ENCODE measurements around the gene IFI16.
"Not testable (repeated sequence)": the region's sequence is repeated elsewhere in the genome, so short reads cannot be mapped to it uniquely, and the experiment has no call there.

IFI16 gene

DNA sequence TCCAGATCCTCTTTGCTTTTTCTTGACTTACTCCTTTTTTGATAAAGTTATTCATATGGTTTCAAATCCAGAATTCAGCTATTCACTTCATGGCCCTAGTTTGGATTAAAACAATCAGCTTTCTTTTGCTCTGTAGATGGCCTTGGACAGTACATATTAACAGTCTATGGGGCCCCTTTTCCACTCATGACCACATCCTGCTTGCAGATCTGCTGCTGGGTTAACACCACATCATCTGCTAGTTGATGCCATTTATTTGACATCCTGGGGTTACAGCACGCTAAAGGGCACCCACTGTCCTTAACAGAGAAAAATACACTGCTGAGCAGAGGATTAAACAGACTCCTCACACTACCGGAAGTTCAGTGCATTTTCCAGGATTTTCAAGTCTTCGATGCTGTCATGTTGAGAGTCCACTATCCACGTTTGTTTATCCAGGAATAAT, 941 bp upstream of the IFI16 start:
- no peak for DNase-seq (ENCODE audit: low read depth)

DNA sequence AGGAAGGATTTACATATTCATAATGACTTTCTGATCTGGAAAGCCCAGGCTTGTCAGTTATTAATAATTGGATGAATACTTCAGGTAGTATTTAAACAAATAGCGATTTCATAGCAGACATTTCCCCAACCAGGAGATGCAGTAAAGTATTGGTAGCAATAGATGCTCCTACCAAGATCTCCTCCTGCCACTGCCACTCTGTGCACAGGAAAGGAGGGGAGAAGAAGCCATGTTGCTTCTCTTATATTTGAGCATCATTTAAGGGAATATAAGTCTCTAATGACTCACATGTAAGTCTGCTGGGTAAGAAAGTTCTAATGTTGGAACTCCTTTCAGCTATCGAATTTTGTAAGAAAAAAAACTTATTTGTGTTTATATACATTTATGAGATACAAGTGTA, 420 bp upstream of the IFI16 start:
- DNase-seq (ENCODE audit: low read depth) = no peak

- no peak for DNase-seq (ENCODE audit: low read depth)
Observed at GRCh38 chr1:159010391-159010790, 684 bp downstream of the IFI16 start.

DNA sequence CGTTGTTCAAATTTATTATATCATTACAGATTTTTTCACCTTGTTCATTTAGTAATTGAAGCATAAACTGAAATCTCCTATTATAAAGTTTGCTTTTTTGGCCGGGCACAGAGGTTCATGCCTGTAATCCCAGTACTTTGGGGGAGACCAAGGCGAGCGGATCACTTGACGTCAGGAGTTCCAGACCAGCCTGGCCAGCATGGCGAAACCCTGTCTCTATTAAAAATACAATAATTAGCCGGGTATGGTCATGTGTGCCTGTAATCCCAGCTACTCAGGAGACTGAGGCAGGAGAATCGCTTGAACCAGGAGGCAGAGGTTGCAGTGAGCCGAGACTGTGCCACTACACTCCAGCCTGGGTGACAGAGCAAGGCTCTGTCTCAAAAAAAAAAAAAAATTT, 1.3 kb downstream of the IFI16 start:
- DNase-seq (ENCODE audit: low read depth) = not testable (repeated sequence)

DNA sequence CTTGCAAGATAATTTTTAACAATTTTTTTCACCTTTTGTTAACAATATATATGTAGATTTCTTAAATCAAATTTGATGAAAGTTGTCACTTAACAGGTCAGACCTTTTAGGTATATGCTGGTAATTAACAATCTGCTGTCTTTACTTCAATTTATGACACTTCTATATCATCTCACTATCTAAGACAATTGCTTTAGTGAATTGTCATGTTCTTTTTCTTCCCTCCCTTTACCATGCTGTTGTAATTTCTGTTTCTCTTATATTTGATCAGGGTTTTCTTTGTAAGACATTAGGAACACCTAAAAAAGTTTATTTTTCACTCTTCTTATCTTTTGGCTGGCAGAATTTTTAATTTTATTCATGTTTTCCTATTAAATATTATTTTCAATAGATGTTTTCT, 2.0 kb downstream of the IFI16 start:
- no peak for DNase-seq (ENCODE audit: low read depth)

GRCh38 chr1:159012495-159012894, 2.8 kb downstream of the IFI16 start:
- DNase-seq (ENCODE audit: low read depth) = no peak

DNA sequence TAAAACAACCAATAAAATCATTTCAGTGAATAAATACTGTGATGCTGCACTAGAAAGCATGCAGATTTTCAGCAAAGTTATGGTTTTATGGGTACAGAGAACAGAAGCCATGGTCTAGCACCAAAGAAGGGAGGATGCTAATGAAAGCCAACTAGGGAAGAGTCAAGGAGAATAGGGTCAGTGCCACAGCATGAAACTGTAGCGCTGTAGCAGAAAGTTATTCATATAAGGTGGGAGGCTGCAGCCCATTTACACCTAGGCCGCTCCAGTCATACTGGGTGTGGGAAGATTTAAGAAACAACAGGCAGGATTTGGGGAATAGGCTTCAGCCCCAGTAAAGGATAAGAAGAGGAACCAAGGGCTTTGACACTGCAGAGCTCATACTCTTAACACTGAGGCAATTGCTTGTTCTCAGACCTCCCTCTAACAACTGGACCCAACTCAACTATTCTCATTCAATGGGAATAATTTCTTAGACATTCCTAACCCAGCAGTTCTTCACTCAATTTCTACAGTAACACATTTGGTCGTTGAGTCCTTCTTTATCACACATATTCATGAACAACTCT, 4.4 kb downstream of the IFI16 start:
- no peak for DNase-seq (ENCODE audit: low read depth)

- no peak for DNase-seq (ENCODE audit: low read depth)
Observed at GRCh38 chr1:159014851-159015250, 5.1 kb downstream of the IFI16 start.

DNA sequence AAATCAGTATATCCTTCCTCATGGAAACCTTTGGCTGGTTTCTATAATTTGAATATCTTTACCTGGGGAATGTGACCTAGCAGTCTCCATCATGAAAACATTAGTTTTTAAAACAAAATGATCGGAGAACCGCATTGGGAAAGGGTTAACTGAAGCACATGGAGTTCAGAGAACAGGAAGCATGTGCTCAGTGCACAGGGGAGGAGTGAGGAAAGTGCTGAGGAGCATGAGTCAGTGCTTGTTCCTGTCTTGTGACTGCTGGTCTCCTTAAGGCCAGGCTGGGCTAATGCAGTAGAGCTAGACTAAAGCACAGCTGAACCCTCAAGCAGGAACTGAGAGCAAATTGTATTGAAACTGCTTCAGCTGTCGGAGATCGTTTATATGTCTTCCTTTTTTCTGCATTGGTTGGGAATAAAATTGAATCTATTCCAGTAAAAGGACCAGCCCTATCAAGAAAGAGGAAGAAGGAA, 5.8 kb downstream of the IFI16 start:
- peak; percentile 52 for DNase-seq (ENCODE audit: low read depth)

- DNase-seq (ENCODE audit: low read depth) = no peak
Observed at GRCh38 chr1:159023723-159024122, 14.0 kb downstream of the IFI16 start.

DNA sequence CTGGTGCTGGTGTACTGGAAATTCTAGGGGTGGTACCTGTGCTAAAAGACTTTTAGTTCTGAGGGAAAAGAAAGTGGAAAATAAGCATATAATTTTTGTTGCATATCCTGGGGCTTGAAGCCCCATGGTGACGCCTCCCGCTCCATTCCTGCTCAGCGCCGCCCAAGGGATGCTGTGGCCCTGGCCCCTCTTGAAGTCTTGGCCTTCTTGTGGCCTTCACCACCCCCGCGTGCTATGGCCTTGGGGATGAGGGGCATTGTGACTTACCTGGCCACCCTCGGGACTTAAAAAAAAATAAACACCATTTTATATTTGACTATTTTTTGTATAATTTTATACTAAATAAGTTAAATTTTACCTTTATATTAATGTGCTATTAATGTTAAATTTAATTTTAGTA, 15.3 kb downstream of the IFI16 start:
- DNase-seq (ENCODE audit: low read depth) = no peak

GRCh38 chr1:159026841-159027240, 17.1 kb downstream of the IFI16 start:
- not testable (repeated sequence) for DNase-seq (ENCODE audit: low read depth)

DNA sequence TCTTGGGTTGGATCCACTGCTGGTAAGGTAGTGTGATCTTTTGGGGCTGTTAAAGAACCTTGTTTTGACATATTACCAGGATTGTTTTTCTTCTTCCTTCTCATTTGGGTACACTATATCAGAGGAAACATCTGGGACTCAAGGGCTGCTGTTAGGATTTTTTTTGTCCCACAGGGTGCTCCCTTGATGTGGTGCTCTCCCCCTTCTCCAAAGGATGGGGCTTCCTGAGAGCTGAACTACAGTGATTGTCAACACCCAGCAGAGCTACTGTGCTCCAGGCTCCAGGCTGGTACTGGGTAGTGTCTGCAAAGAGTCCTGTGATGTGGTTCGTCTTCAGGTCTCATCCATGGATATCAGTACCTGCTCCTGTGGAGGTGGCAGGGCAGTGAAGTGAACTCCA, 20.6 kb downstream of the IFI16 start:
- DNase-seq (ENCODE audit: low read depth) = no peak

DNA sequence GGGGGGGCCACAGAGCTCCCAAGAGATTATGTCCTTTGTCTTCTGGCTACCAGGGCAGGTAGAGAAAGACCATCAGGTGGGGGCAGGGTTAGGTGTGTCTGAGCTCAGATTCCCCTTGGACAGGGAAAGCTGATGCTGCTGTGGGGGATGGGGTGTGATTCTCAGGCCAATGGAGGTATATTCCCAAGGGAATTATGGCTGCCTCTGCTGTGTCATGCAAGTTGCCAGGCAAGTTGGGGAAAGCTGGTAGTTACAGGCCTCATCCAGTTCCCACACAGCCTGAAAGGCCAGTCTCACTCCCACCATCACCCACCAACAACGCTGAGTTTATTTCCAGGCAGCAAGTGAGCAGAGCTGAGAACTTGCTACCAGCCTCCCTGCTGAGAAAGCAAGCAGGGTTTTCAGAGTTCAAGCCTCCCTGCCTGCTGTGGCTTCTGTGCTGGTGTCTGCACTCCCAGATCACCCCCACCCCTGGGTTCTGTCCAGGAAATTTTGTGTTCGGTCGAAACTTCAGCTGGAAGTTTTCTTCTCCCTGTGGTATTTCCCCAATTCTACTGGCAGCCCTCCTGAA, 21.3 kb downstream of the IFI16 start:
- DNase-seq (ENCODE audit: low read depth) = no peak

- no peak for DNase-seq (ENCODE audit: low read depth)
Observed at GRCh38 chr1:159040206-159040605, 30.5 kb downstream of the IFI16 start.

- no peak for DNase-seq (ENCODE audit: low read depth)
Observed at GRCh38 chr1:159040893-159041724, 31.4 kb downstream of the IFI16 start.

DNA sequence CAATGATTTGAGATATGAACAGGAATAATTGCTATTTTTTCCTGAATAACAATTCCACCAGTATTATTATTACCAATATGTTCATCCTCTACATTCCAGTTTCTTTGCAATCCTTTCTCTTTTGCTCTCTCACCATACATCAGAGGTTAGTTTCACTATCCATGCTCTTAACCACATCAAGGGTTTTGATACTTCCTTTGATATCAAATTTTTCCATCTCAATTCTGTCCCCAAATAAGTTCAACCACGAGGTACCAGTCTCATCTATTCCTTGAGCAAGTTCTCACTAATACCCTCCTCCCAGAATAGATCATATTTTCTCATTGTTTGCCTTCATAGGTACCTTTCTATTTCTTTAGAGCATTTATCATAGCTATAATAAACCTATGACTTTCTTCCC, 36.8 kb downstream of the IFI16 start:
- not testable (repeated sequence) for DNase-seq (ENCODE audit: low read depth)

DNA sequence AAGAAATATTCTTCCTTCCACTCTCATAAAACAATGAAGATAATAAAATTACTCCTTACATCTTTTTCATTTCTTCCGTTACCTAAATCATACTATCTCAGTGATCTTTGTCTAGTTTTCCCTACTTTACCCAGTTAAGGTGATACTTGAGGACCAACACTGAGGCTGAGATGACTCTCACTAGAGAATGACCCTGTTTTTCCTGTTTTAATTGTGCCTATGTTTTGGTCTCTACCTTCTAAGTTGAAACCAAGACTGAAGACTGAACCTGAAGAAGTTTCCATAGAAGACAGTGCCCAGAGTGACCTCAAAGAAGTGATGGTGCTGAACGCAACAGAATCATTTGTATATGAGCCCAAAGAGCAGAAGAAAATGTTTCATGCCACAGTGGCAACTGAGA, 41.7 kb downstream of the IFI16 start:
- no peak for DNase-seq (ENCODE audit: low read depth)

- no peak for DNase-seq (ENCODE audit: low read depth)
Observed at GRCh38 chr1:159054427-159054826, 44.7 kb downstream of the IFI16 start.

GRCh38 chr1:159055181-159055641, 45.5 kb downstream of the IFI16 start:
- DNase-seq (ENCODE audit: low read depth) = no peak

DNA sequence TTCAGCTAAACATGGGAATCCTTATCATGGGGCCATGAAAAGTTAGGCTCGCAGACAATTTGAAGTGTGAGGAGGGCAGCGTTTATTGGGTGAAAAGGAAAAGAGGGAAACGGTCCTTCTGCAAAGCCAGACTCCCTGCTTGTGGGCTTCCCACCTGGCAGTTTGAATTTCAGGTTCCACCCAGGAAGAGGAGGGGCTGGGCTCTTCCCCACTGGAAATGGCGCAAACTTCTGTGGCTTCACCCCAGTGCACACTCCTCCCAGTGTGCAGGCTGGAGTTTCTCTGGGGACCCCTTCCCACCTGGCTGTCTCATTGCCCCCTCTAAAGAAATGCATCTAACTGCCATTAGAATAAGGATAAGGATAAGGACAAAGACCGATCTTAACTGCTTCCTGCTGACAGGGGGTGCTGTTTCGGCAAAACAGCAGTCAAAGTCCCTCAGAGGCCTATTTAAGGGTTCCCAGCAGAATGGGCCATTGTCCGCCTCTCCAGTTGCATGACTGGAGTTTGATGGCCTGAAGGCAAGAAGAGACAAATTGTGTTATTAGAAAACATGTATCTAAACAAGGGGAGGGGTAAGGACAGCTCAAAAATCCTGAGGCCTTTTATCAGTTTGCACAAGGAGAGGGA, 46.5 kb downstream of the IFI16 start:
- no peak for DNase-seq (ENCODE audit: low read depth)

- no peak for DNase-seq (ENCODE audit: low read depth)
Observed at GRCh38 chr1:159058751-159059150, 49.0 kb downstream of the IFI16 start.

DNA sequence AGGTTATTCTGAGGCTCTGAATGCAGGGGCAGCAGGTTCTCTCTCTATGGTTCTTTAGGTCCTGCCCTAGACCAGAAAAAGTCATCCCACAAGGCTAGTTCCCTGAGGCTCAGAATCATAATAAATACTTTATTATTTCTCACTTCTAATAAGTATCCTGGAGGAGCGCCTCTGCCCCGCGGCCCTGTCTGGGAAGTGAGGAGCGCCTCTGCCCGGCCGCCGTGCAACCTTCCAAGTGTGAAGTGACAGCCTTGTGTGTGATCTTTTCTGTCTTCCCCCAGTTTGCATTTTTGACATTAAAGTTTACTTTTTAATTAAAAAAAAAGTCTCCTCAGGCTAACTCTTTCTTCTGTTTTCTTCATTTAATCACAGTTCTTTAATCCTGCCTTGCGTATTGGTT, 55.4 kb downstream of the IFI16 start:
- no peak for DNase-seq (ENCODE audit: low read depth)

All from GM04504 (cell line).